Measurements from ENCODE around the gene SLCO2A1. TPM values are rescaled to one million over a fixed set of nuclear protein-coding genes. Genes with fewer than 3 reads are reported as not detected.
A peak's percentile ranks its signal among the peaks of the same experiment; 100 is the strongest.

Gene SLCO2A1
- total RNA-seq, 1 donor from 2014 or later, result 40.1 TPM

GRCh38 chr3:133983576-133984560, 45.9 kb downstream of the SLCO2A1 start:
- DNase-seq (ENCODE audit: low spot score), result peak; percentile 79

GRCh38 chr3:133983126-133983525, 46.6 kb downstream of the SLCO2A1 start:
- DNase-seq (ENCODE audit: low spot score), result no peak

GRCh38 chr3:133980550-133980949, 49.2 kb downstream of the SLCO2A1 start:
- DNase-seq (ENCODE audit: low spot score), result no peak

- no peak for DNase-seq (ENCODE audit: low spot score)
Observed at GRCh38 chr3:133980035-133980434, 49.7 kb downstream of the SLCO2A1 start.

- no peak for DNase-seq (ENCODE audit: low spot score)
Observed at GRCh38 chr3:133979553-133979952, 50.2 kb downstream of the SLCO2A1 start.

GRCh38 chr3:133977568-133977967, 52.2 kb downstream of the SLCO2A1 start:
- DNase-seq (ENCODE audit: low spot score), result no peak

GRCh38 chr3:133973249-133973980, 56.3 kb downstream of the SLCO2A1 start:
- no peak for DNase-seq (ENCODE audit: low spot score)

GRCh38 chr3:133972156-133972555, 57.6 kb downstream of the SLCO2A1 start:
- no peak for DNase-seq (ENCODE audit: low spot score)

GRCh38 chr3:133970916-133971315, 58.8 kb downstream of the SLCO2A1 start:
- DNase-seq (ENCODE audit: low spot score), result peak; percentile 74

GRCh38 chr3:133970339-133970738, 59.4 kb downstream of the SLCO2A1 start:
- no peak for DNase-seq (ENCODE audit: low spot score)

- DNase-seq (ENCODE audit: low spot score), result no peak
Observed at GRCh38 chr3:133967992-133968892, 61.5 kb downstream of the SLCO2A1 start.

GRCh38 chr3:133966954-133967353, 62.8 kb downstream of the SLCO2A1 start:
- no peak for DNase-seq (ENCODE audit: low spot score)

GRCh38 chr3:133965906-133966305, 63.8 kb downstream of the SLCO2A1 start:
- DNase-seq (ENCODE audit: low spot score), result no peak

GRCh38 chr3:133965013-133965570, 64.6 kb downstream of the SLCO2A1 start:
- DNase-seq (ENCODE audit: low spot score), result no peak

- DNase-seq (ENCODE audit: low spot score), result no peak
Observed at GRCh38 chr3:133964547-133964946, 65.2 kb downstream of the SLCO2A1 start.

- DNase-seq (ENCODE audit: low spot score), result no peak
Observed at GRCh38 chr3:133963657-133964396, 65.9 kb downstream of the SLCO2A1 start.

GRCh38 chr3:133962849-133963248, 66.9 kb downstream of the SLCO2A1 start:
- DNase-seq (ENCODE audit: low spot score), result no peak

GRCh38 chr3:133958071-133958805, 71.5 kb downstream of the SLCO2A1 start:
- no peak for DNase-seq (ENCODE audit: low spot score)

GRCh38 chr3:133956982-133957381, 72.7 kb downstream of the SLCO2A1 start:
- DNase-seq (ENCODE audit: low spot score), result no peak
